ENCODE results near the gene WDR33. TPM values are rescaled to one million over a fixed set of nuclear protein-coding genes. Genes with fewer than 3 reads are reported as not detected.

The WDR33 gene
- total and polyA plus RNA-seq, 9 of the 15 experiments (the other 6 are each of a cell fraction or from before 2014, with no cell fraction given) = 24.2 to 57.4 (median 38.4) TPM

GRCh38 chr2:127721978-127722355 is 89.0 kb downstream of the WDR33 start:
- in situ Hi-C loops (cut with MboI) = no loop called here
- no peaks in the 10 kb centered on the region for H3K27me3 ChIP-seq (ENCODE audit: control insufficient read depth in 2 of 2, insufficient read depth in 2 of 2, low read length in 2 of 2)
- no peak for ATAC-seq

GRCh38 chr2:127721311-127721977 is 89.5 kb downstream of the WDR33 start:
- no peaks in the 10 kb centered on the region for H3K9me3 ChIP-seq (replicated peaks; ENCODE audit: control insufficient read depth, insufficient read depth, low read depth, low read length)
- FAIRE-seq (no peak), DNase-seq (ENCODE audit: extremely low read depth in 1 of 4, low spot score in 3 of 4) (no peak), ATAC-seq (no peak)
- WGBS (ENCODE audit: insufficient coverage, low coverage, missing lambda C conversion rate) = 83% methylated on average over 6 of the region's 6 CpGs
- no TSS peak for BruUV-seq (replicated peaks)
- intact Hi-C loops (cut with micrococcal nuclease) (no loop called here), in situ Hi-C loops (cut with MboI) (no loop called here)
- H3K79me2 ChIP-seq (ENCODE audit: control insufficient read depth, insufficient read depth, low read length) = no peaks in the 10 kb centered on the region
- no peak overlapping the region for H3K4me2 ChIP-seq (ENCODE audit: insufficient read depth, low read length)
- peaks cover 80% of the 10 kb centered on the region for H3K36me3 ChIP-seq (ENCODE audit: control insufficient read depth, insufficient read depth, low read length)
- H3K9ac ChIP-seq (ENCODE audit: insufficient read depth in 1 of 2, low read depth in 2 of 2, low read length in 2 of 2) = no peak overlapping the region
- H3K9me1 ChIP-seq (ENCODE audit: control insufficient read depth, insufficient read depth, low read length) = peaks cover under 1% of the 10 kb centered on the region
- no peaks in the 10 kb centered on the region for H3K4me1 ChIP-seq (replicated peaks in 1 of 2; ENCODE audit: control insufficient read depth in 2 of 2, insufficient read depth in 2 of 2, low read length in 2 of 2)
- H3K27ac ChIP-seq (ENCODE audit: extremely low read depth, low read depth, low read length) = no peak overlapping the region
- ChIA-PET POLR2A (no interaction called here), CTCF (ENCODE audit: low intra/inter-chr PET ratio) (no interaction called here)
- H3K27me3 ChIP-seq (ENCODE audit: control insufficient read depth in 2 of 2, insufficient read depth in 2 of 2, low read length in 2 of 2) = no peaks in the 10 kb centered on the region
- no peak overlapping the region for H2AFZ ChIP-seq (ENCODE audit: low read depth, low read length)
- no peaks in the 10 kb centered on the region for H4K20me1 ChIP-seq (replicated peaks; ENCODE audit: control insufficient read depth, insufficient read depth, low read length)
- H3K4me3 ChIP-seq = no peak overlapping the region
- no peak for TF ChIP-seq BHLHE40 (IDR thresholded peaks at IDR 0.05; ENCODE audit: low read length)
- no peak for TF ChIP-seq C11orf30 (IDR thresholded peaks at IDR 0.05; ENCODE audit: low read depth)
- TF ChIP-seq ARID1B (IDR thresholded peaks at IDR 0.05) = no peak
- TF ChIP-seq ELK1 (CRISPR knock-in tag; IDR thresholded peaks at IDR 0.05) = no peak
- no peak for TF ChIP-seq POLR2H (tag; IDR thresholded peaks at IDR 0.05; ENCODE audit: low read depth)
- no peak for TF ChIP-seq NFE2 (IDR thresholded peaks at IDR 0.05; ENCODE audit: low read depth)
- TF ChIP-seq SMARCA5 (IDR thresholded peaks at IDR 0.05) = no peak
- TF ChIP-seq ZNF184 (CRISPR knock-in tag; IDR thresholded peaks at IDR 0.05) = no peak
- TF ChIP-seq SMARCC2 (IDR thresholded peaks at IDR 0.05; ENCODE audit: low read depth) = no peak
- TF ChIP-seq TAF1 (IDR thresholded peaks at IDR 0.05; ENCODE audit: control insufficient read depth, extremely low read depth, insufficient read depth, low read length, severe bottlenecking) = no peak
- no peak for TF ChIP-seq RAD51 (IDR thresholded peaks at IDR 0.05; ENCODE audit: borderline replicate concordance, low read depth)
- TF ChIP-seq THRA (IDR thresholded peaks at IDR 0.05) = no peak

More at GRCh38 chr2:127721978-127722355, 89.0 kb downstream of the WDR33 start:
- H3K27ac ChIP-seq (ENCODE audit: extremely low read depth, low read depth, low read length) = no peak overlapping the region
- H3K9ac ChIP-seq (ENCODE audit: insufficient read depth in 1 of 2, low read depth in 2 of 2, low read length in 2 of 2) = no peak overlapping the region
- no peaks in the 10 kb centered on the region for H3K4me1 ChIP-seq (replicated peaks in 1 of 2; ENCODE audit: control insufficient read depth in 2 of 2, insufficient read depth in 2 of 2, low read length in 2 of 2)
- no peak overlapping the region for H3K4me2 ChIP-seq (ENCODE audit: insufficient read depth, low read length)
- no peak overlapping the region for H3K4me3 ChIP-seq
- FAIRE-seq = no peak
- ChIA-PET POLR2A (interaction anchor here (0.7 kb wide), 1 partner anchor 10 kb away, joined by 3 read pairs; no protein-coding TSS in a partner anchor), CTCF (ENCODE audit: low intra/inter-chr PET ratio) (no interaction called here)
- no peaks in the 10 kb centered on the region for H3K79me2 ChIP-seq (ENCODE audit: control insufficient read depth, insufficient read depth, low read length)
- intact Hi-C loops (cut with micrococcal nuclease) = no loop called here
- no peaks in the 10 kb centered on the region for H4K20me1 ChIP-seq (replicated peaks; ENCODE audit: control insufficient read depth, insufficient read depth, low read length)
- TF ChIP-seq SNAPC5 (CRISPR knock-in tag; IDR thresholded peaks at IDR 0.05) (no peak), POLR2H (tag; IDR thresholded peaks at IDR 0.05; ENCODE audit: low read depth) (no peak), ILK (tag; IDR thresholded peaks at IDR 0.05; ENCODE audit: borderline replicate concordance, low read depth) (no peak), ZNF551 (CRISPR knock-in tag; IDR thresholded peaks at IDR 0.05) (no peak), RFX1 (IDR thresholded peaks at IDR 0.05) (no peak)
- no peak for DNase-seq (ENCODE audit: extremely low read depth in 1 of 4, low spot score in 3 of 4)
- no peaks in the 10 kb centered on the region for H3K9me3 ChIP-seq (replicated peaks; ENCODE audit: control insufficient read depth, insufficient read depth, low read depth, low read length)
- WGBS (ENCODE audit: insufficient coverage, low coverage, missing lambda C conversion rate) = 81% methylated on average over 2 of the region's 2 CpGs
- no peaks in the 10 kb centered on the region for H3K9me1 ChIP-seq (ENCODE audit: control insufficient read depth, insufficient read depth, low read length)
- no TSS peak for BruUV-seq (replicated peaks)
- H3K36me3 ChIP-seq (ENCODE audit: control insufficient read depth, insufficient read depth, low read length) = peaks cover 79% of the 10 kb centered on the region
- no peak overlapping the region for H2AFZ ChIP-seq (ENCODE audit: low read depth, low read length)
